B cell (primary cell): ENCODE data around the gene S100A14. TPM values are rescaled to one million over a fixed set of nuclear protein-coding genes. Genes with fewer than 3 reads are reported as not detected.
A peak's percentile ranks its signal among the peaks of the same experiment; 100 is the strongest.

Experiments used
- ATAC-seq: fragments of 200-7000 bp; cut with Tn5 transposase; one replicate; pipeline ENCODE4 v1.10.0; 2021; ENCODE audit warnings: low read depth, mild to moderate bottlenecking, moderate number of reproducible peaks, moderate library complexity
- CTCF ChIA-PET: fragments of 350-600 bp; sonication (Branson Sonifier 250); formaldehyde crosslinking; loops from one replicate; lab custom pipeline; 2021; ENCODE audit warnings: antibody characterized with exemption, inconsistent platforms; lab: Charles Lee
- POLR2A ChIA-PET: fragments of 350-600 bp; sonication (Branson Sonifier 250); formaldehyde crosslinking; loops from one replicate; lab custom pipeline; 2021; ENCODE audit warnings: antibody characterized with exemption; lab: Charles Lee
- DNase-seq: peaks from one replicate; pipeline ENCODE4 v3.0.0; 2013
- H2AFZ ChIP-seq: 2 replicates; pipeline ENCODE4 v1.6.1; 2012; ENCODE audit warnings: mild to moderate bottlenecking, low read depth, low read length; ENCODE audit not compliant: insufficient read depth, poor library complexity, severe bottlenecking
- H3K27ac ChIP-seq, 2 donors: 1 replicate in 1 of 2; 2 replicates in 1 of 2; pipeline ENCODE4 v1.5.1; 2012 to 2013; ENCODE audit warnings: low read length in 2 of 2, mild to moderate bottlenecking in 2 of 2, moderate library complexity in 1 of 2
- H3K27me3 ChIP-seq, 4 experiments: fragments of 200-600 bp in 1 of 4; sonication (generic) in 1 of 4; replicated peaks in 1 of 4; 1 replicate in 2 of 4; 2 replicates in 2 of 4; pipeline versions ENCODE4 v1.6.1 to v1.7.0; 2013 to 2016; ENCODE audit warnings: low read length in 3 of 4, mild to moderate bottlenecking in 2 of 4, mixed read lengths in 1 of 4, moderate library complexity in 1 of 4; ENCODE audit not compliant: insufficient read depth in 4 of 4, control insufficient read depth in 3 of 4; ENCODE audit errors: control extremely low read depth in 1 of 4
- H3K36me3 ChIP-seq, 2 experiments: replicated peaks in 1 of 2; 1 replicate in 1 of 2; 2 replicates in 1 of 2; pipeline versions ENCODE4 v1.6.1 to v1.7.1; 2013; ENCODE audit warnings: low read length in 1 of 2; ENCODE audit not compliant: insufficient read depth in 2 of 2, control insufficient read depth in 1 of 2; ENCODE audit errors: control extremely low read depth in 1 of 2, extremely low read depth in 1 of 2
- H3K4me1 ChIP-seq, 2 donors: fragments of 200-600 bp in 1 of 2; sonication (generic) in 1 of 2; 1 replicate in 1 of 2; 2 replicates in 1 of 2; pipeline versions ENCODE4 v1.5.1 to v1.6.1; 2013 to 2017; ENCODE audit warnings: low read length in 2 of 2; ENCODE audit not compliant: control insufficient read depth in 2 of 2, insufficient read depth in 2 of 2
- H3K4me2 ChIP-seq: replicated peaks from 2 replicates; pipeline ENCODE3; 2012; ENCODE audit warnings: mild to moderate bottlenecking, low read depth, low read length; ENCODE audit not compliant: poor library complexity, severe bottlenecking
- H3K4me3 ChIP-seq, 5 experiments: fragments of 200-600 bp in 1 of 5; sonication (generic) in 1 of 5; 1 replicate in 3 of 5; 2 replicates in 2 of 5; pipeline versions ENCODE4 v1.5.1 to v1.7.0; 2011 to 2016; ENCODE audit warnings: low read length in 4 of 5, mild to moderate bottlenecking in 4 of 5, low read depth in 2 of 5, control low read depth in 1 of 5, moderate library complexity in 1 of 5; ENCODE audit not compliant: insufficient read depth in 1 of 5; ENCODE audit errors: control extremely low read depth in 1 of 5, extremely low read depth in 1 of 5
- H3K79me2 ChIP-seq: fragments of 200-600 bp; sonication (generic); one replicate; pipeline ENCODE4 v1.6.0; 2016; ENCODE audit warnings: low read length; ENCODE audit not compliant: control insufficient read depth, insufficient read depth
- H3K9ac ChIP-seq: fragments of 200-600 bp; sonication (generic); 2 replicates; pipeline ENCODE4 v1.6.1; 2017; ENCODE audit warnings: mild to moderate bottlenecking, low read length, moderate library complexity
- H3K9me3 ChIP-seq, 3 donors: one replicate each; pipeline versions ENCODE4 v1.6.1 to v1.7.1; 2013; ENCODE audit warnings: low read length in 2 of 3; ENCODE audit not compliant: control insufficient read depth in 2 of 3, insufficient read depth in 1 of 3; ENCODE audit errors: control extremely low read depth in 1 of 3
- H4K20me1 ChIP-seq: 2 replicates; pipeline ENCODE4 v1.6.0; 2012; ENCODE audit warnings: mild to moderate bottlenecking, low read length; ENCODE audit not compliant: insufficient read depth, control insufficient read depth, poor library complexity, severe bottlenecking
- H3K27ac Mint-ChIP-seq: one replicate; pipeline ENCODE4 v1.8.0; 2021; ENCODE audit warnings: mixed read lengths
- H3K27me3 Mint-ChIP-seq: one replicate; pipeline ENCODE4 v1.8.0; 2021; ENCODE audit warnings: mixed read lengths
- H3K4me1 Mint-ChIP-seq: one replicate; pipeline ENCODE4 v1.8.0; 2021; ENCODE audit warnings: mixed read lengths
- H3K4me3 Mint-ChIP-seq: one replicate; pipeline ENCODE4 v1.8.0; 2021; ENCODE audit warnings: mixed read lengths
- H3K9me3 Mint-ChIP-seq: one replicate; pipeline ENCODE4 v1.8.0; 2022; ENCODE audit warnings: mixed read lengths; ENCODE audit not compliant: insufficient read depth
- EZH2 ChIP-seq: IDR thresholded peaks from 2 replicates; pipeline ENCODE4 v1.6.1; 2012; ENCODE audit warnings: borderline replicate concordance, low read depth, mild to moderate bottlenecking, moderate library complexity, low read length; ENCODE audit not compliant: insufficient read depth, poor library complexity, severe bottlenecking
- WGBS: methylation state at CpG from one replicate; pipeline ENCODE4 v1.1.5; 2013; ENCODE audit warnings: missing lambda C conversion rate; ENCODE audit not compliant: insufficient coverage; 5-methylcytosine and 5-hydroxymethylcytosine counted together
- intact Hi-C: fragments of 100-400 bp; cut with micrococcal nuclease; formaldehyde crosslinking; loops from one replicate; pipeline ENCODE4 v1.10.0; 2022
- polyA plus RNA-seq: library from polyadenylated mRNA; depleted of rRNA; stranded (reverse); fragments of >200 nt; gene quantifications from 2 replicates; pipeline ENCODE4 v1.2.3, GENCODE V29; 2012
- total RNA-seq, 2 donors: library from RNA; stranded (reverse); fragments of 120-200 nt in 1 of 2; gene quantifications; 1 replicate in 1 of 2; 2 replicates in 1 of 2; pipeline versions ENCODE4 v1.2.3 to v1.2.4, GENCODE V29; 2013 to 2022
- TF ChIP-seq, protein P1 (sequence below): fragments of 200-600 bp; IDR thresholded peaks from one replicate; pipeline ENCODE4 v1.8.0; 2022; ENCODE audit warnings: antibody characterized with exemption, mild to moderate bottlenecking

The S100A14 gene
- total and polyA plus RNA-seq, 2 donors (not counting 1 experiment from before 2014, with no cell fraction given): not detected

- Histone ChIP-seq H3K27me3 (no peaks in the 10 kb centered on the region), H4K20me1 (no peaks in the 10 kb centered on the region), H3K4me2 (peak overlapping the region; percentile 43), H3K4me3 (no peak overlapping the region), H2AFZ (peak overlapping the region; percentile 53), H3K79me2 (no peaks in the 10 kb centered on the region), H3K9ac (no peak overlapping the region), H3K36me3 (no peaks in the 10 kb centered on the region), H3K4me1 (peaks cover 10% of the 10 kb centered on the region in 2 donors), H3K9me3 (no peaks in the 10 kb centered on the region), H3K27ac (no peak overlapping the region)
- DNase-seq: peak; percentile 72
- TF ChIP-seq, protein P1, sequence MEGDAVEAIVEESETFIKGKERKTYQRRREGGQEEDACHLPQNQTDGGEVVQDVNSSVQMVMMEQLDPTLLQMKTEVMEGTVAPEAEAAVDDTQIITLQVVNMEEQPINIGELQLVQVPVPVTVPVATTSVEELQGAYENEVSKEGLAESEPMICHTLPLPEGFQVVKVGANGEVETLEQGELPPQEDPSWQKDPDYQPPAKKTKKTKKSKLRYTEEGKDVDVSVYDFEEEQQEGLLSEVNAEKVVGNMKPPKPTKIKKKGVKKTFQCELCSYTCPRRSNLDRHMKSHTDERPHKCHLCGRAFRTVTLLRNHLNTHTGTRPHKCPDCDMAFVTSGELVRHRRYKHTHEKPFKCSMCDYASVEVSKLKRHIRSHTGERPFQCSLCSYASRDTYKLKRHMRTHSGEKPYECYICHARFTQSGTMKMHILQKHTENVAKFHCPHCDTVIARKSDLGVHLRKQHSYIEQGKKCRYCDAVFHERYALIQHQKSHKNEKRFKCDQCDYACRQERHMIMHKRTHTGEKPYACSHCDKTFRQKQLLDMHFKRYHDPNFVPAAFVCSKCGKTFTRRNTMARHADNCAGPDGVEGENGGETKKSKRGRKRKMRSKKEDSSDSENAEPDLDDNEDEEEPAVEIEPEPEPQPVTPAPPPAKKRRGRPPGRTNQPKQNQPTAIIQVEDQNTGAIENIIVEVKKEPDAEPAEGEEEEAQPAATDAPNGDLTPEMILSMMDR: no peak
- TF ChIP-seq EZH2: no peak
- ATAC-seq: no peak
- intact Hi-C loops: no loop called here
- H3K9me3 Mint-ChIP-seq: no peaks in the 10 kb centered on the region
- peaks cover 1% of the 10 kb centered on the region for H3K4me1 Mint-ChIP-seq
- ChIA-PET CTCF (no interaction called here), POLR2A (no interaction called here)
- 5% methylated on average over 3 of the region's 6 CpGs for WGBS
- no peak overlapping the region for H3K27ac Mint-ChIP-seq
- H3K4me3 Mint-ChIP-seq: no peak overlapping the region
- H3K27me3 Mint-ChIP-seq: no peaks in the 10 kb centered on the region
Observed at GRCh38 chr1:153617663-153618062, 1.5 kb upstream of the S100A14 start.

DNA sequence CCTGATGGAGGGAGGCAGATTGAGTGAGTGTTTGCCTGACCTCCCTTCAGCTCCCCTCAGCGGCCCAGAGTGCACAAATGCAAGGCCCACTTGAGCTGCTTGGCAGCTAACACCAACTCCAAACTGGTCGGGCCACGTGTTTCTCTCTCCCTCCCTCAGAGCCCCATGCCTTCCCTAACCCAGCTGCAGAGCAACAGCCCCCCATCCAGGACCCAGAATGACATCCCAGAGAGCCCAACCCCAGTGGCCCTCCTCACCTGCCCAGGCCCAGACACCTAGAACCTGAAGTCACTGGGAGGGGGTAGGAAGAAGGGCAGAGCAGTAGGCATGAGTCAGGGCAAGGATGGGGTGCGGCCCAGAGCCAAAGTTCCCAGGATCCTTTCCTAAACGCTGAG is 789 bp upstream of the S100A14 start:
- no peaks in the 10 kb centered on the region for H4K20me1 ChIP-seq
- H3K27me3 ChIP-seq: no peaks in the 10 kb centered on the region
- H3K4me1 ChIP-seq: peaks cover 10% of the 10 kb centered on the region in 2 donors
- no peaks in the 10 kb centered on the region for H3K9me3 ChIP-seq
- DNase-seq: no peak
- no peak overlapping the region for H3K4me2 ChIP-seq
- Mint-ChIP-seq H3K4me1 (no peaks in the 10 kb centered on the region), H3K27me3 (no peaks in the 10 kb centered on the region), H3K4me3 (no peak overlapping the region), H3K9me3 (no peaks in the 10 kb centered on the region), H3K27ac (no peak overlapping the region)
- H3K4me3 ChIP-seq: no peak overlapping the region
- TF ChIP-seq, protein P1: no peak
- no peak for TF ChIP-seq EZH2
- intact Hi-C loops: no loop called here
- peak overlapping the region; percentile 53 for H2AFZ ChIP-seq
- H3K79me2 ChIP-seq: no peaks in the 10 kb centered on the region
- no peak for ATAC-seq
- POLR2A ChIA-PET: no interaction called here
- H3K36me3 ChIP-seq: no peaks in the 10 kb centered on the region
- CTCF ChIA-PET: interaction anchor here (0.5 to 0.7 kb wide), 2 partner anchors 43 to 107 kb away, joined by 3 read pairs; no protein-coding TSS in a partner anchor
- 94% methylated on average over 4 of the region's 5 CpGs for WGBS
- no peak overlapping the region for H3K27ac ChIP-seq
- no peak overlapping the region for H3K9ac ChIP-seq
